ENCODE measurements around the gene KBTBD2. TPM values are rescaled to one million over a fixed set of nuclear protein-coding genes. Genes with fewer than 3 reads are reported as not detected.

Gene KBTBD2
- total RNA-seq, 2 donors from 2014 or later: 13.5 to 14.8 TPM

DNA sequence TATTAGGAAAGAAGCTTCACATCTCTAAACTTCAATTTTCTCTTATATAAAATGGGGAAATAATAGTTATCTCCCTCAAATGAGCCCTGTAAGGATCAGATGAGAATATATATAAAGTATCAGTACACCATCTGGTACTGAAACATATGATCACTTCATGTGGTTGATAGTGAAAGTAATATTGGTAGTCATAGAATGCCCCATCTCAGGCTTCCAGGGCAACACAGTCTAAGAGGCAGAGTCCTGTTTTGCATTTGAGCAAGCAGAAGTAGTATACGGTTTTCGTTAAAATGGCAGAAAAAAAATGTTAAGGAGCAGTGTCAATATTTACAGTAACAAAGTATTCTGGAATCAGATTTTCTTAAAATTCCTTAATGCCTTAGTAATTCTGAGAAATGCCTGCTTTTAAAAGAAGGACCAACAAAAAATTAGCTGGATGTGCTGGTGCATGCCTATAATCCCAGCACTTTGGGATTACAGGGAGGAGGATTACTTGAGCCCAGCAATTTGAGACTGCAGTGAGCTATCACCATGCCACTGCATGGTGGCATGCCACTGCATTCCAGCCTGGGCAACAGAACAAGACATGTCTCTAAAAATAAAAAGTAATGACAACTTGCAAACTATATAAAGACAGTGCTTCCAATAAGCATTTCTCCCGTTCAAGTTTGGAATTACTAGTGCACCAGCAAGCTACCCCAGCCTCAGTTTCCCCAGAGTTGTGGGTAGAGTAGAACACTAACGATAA lies 19.8 kb downstream of the KBTBD2 start:
- peaks cover 11% of the 10 kb centered on the region for H3K4me1 ChIP-seq
- intact Hi-C loops (cut with DNase I): no loop called here

DNA sequence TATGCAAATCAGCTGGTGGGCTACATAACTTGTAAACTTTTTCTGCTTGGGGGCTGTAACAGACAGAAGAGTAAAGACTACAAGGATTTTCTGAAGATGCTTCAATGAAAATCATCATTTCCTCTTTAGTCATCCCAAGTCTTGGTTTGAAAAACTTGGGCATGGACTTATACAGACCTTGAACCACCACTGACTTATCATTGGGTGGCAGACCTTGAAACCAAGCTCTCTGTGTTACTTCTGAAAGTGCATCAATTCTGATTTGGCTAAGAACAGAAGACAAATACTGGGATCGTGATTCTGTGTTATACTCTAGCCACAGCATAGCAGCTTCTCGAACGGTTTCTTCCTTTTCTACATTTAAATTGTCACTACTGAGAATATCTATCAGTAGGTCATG lies 21.3 kb downstream of the KBTBD2 start:
- no peak overlapping the region for H3K4me3 ChIP-seq
- no peak overlapping the region for H3K27ac ChIP-seq
- peaks cover 11% of the 10 kb centered on the region for H3K4me1 ChIP-seq
- 79 to 89% methylated on average over 3 of the region's 3 CpGs for WGBS, 2 donors
- H3K36me3 ChIP-seq (replicated peaks in 1 of 2; ENCODE audit: insufficient read depth in 1 of 2, low read depth in 2 of 2): peaks cover 0 to 5% of the 10 kb centered on the region in 2 donors
- intact Hi-C loops (cut with DNase I): no loop called here
- ATAC-seq: no peak
- no peaks in the 10 kb centered on the region for H3K9me3 ChIP-seq
- no peak for DNase-seq
- H3K27me3 ChIP-seq: no peaks in the 10 kb centered on the region
- no peak for TF ChIP-seq POLR2A (IDR thresholded peaks at IDR 0.05)
- TF ChIP-seq, protein P1, sequence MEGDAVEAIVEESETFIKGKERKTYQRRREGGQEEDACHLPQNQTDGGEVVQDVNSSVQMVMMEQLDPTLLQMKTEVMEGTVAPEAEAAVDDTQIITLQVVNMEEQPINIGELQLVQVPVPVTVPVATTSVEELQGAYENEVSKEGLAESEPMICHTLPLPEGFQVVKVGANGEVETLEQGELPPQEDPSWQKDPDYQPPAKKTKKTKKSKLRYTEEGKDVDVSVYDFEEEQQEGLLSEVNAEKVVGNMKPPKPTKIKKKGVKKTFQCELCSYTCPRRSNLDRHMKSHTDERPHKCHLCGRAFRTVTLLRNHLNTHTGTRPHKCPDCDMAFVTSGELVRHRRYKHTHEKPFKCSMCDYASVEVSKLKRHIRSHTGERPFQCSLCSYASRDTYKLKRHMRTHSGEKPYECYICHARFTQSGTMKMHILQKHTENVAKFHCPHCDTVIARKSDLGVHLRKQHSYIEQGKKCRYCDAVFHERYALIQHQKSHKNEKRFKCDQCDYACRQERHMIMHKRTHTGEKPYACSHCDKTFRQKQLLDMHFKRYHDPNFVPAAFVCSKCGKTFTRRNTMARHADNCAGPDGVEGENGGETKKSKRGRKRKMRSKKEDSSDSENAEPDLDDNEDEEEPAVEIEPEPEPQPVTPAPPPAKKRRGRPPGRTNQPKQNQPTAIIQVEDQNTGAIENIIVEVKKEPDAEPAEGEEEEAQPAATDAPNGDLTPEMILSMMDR (IDR thresholded peaks at IDR 0.05): no peak

More for the DNA sequence above, 19.8 kb downstream of the KBTBD2 start:
- Histone ChIP-seq H3K4me3 (no peak overlapping the region), H3K36me3 (replicated peaks in 1 of 2; ENCODE audit: insufficient read depth in 1 of 2, low read depth in 2 of 2) (peaks cover 0 to 5% of the 10 kb centered on the region in 2 donors), H3K27ac (no peak overlapping the region), H3K27me3 (no peaks in the 10 kb centered on the region), H3K9me3 (no peaks in the 10 kb centered on the region)
- WGBS, 2 donors: 68 to 69% methylated on average over 4 of the region's 4 CpGs
- TF ChIP-seq POLR2A (IDR thresholded peaks at IDR 0.05): no peak
- TF ChIP-seq, protein P1 (IDR thresholded peaks at IDR 0.05): no peak
- DNase-seq (no peak), ATAC-seq (no peak)

- WGBS, 2 donors: 97% methylated on average over 7 of the region's 7 CpGs
- DNase-seq (no peak), ATAC-seq (no peak)
- intact Hi-C loops (cut with DNase I): no loop called here
- Histone ChIP-seq H3K4me1 (peaks cover 11% of the 10 kb centered on the region), H3K27me3 (no peaks in the 10 kb centered on the region), H3K9me3 (no peaks in the 10 kb centered on the region), H3K4me3 (no peak overlapping the region), H3K27ac (no peak overlapping the region), H3K36me3 (replicated peaks in 1 of 2; ENCODE audit: insufficient read depth in 1 of 2, low read depth in 2 of 2) (peaks cover 0 to 4% of the 10 kb centered on the region in 2 donors)
- no peak for TF ChIP-seq POLR2A (IDR thresholded peaks at IDR 0.05)
- TF ChIP-seq, protein P1 (IDR thresholded peaks at IDR 0.05): no peak
Observed at GRCh38 chr7:32869716-32870115, 21.8 kb downstream of the KBTBD2 start.

DNA sequence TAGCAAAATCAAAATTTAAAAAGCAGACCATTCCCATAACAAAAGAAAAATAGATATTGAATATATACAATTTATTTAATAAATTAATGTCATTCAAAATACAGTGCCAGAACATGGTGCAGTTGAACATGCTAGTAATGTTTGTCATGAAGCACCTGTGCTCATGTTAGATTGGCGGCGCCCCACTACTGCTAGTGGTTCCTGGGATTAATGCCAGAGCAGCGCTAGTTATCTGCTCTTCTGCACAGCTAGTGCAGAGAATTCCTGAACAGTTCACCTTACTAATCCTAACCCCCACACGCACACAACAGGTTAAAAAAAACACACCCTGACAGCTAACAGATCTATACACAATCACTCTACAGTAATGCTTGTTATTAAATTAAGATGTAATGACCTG lies 23.4 kb downstream of the KBTBD2 start:
- peaks cover 11% of the 10 kb centered on the region for H3K4me1 ChIP-seq
- 80 to 81% methylated on average over 4 of the region's 4 CpGs for WGBS, 2 donors
- H3K27ac ChIP-seq: no peak overlapping the region
- H3K36me3 ChIP-seq (replicated peaks in 1 of 2; ENCODE audit: insufficient read depth in 1 of 2, low read depth in 2 of 2): no peaks in the 10 kb centered on the region
- TF ChIP-seq, protein P1 (IDR thresholded peaks at IDR 0.05): no peak
- no peak for TF ChIP-seq POLR2A (IDR thresholded peaks at IDR 0.05)
- ATAC-seq (no peak), DNase-seq (peak in 1 of 4 donors; percentile 46)
- no peaks in the 10 kb centered on the region for H3K27me3 ChIP-seq
- H3K4me3 ChIP-seq: no peak overlapping the region
- no peaks in the 10 kb centered on the region for H3K9me3 ChIP-seq
- intact Hi-C loops (cut with DNase I): no loop called here
